ENCODE results near the gene FAM180B. TPM values are rescaled to one million over a fixed set of nuclear protein-coding genes. Genes with fewer than 3 reads are reported as not detected.
"Not testable (repeated sequence)": the region's sequence is repeated elsewhere in the genome, so short reads cannot be mapped to it uniquely, and the experiment has no call there.

The FAM180B gene
- total and polyA plus RNA-seq, 2 donors (not counting 1 experiment from before 2014, with no cell fraction given), result not detected

DNA sequence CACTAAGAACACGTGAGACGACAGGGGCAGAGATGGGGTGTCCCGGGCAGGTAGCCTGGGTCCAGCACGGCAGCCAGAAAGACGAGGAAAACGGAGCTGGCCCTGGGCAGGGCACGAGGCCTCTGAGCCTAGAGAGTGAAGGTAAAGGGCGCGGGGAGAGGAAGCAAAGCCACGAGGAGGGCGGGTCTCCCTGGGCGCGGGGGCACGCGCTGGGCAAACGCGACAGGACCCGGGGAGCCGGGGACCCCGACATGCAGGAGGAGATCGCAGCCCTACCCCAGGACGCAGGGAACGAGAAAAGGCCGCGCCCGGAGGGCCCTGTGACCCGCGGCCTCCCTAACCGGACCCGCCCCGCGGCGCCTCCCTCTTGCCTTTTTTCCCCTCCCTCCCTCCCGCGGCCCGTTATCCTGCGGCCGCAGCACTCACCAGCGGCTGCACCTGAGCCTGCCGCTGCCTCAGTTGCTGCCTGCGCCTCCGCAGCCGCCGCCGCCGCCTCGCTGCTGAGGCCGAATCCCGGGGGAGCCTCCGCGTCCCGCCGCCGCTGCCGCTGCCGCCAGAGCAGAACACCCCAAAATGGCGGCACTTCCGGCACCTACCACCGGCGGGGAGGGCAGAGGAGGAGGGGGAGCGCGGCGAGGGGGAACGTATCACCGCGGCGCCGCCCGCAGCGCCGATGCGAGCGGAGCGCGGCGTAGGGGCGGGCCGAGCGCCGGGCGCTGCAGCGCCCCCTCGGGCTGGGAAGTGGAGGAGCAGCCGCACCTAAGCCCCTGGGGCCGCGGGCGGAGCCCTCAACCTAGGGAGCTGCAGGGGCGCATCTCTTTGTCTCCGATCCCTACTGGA, 33.7 kb upstream of the FAM180B start, which contains the start of gene CELF1:
Gene CELF1, minus strand, starts transcription at position 567 of the 840 bp plus-strand sequence. CDS start 53,609 bp downstream, outside the sequence.
- Histone ChIP-seq H3K4me2 (ENCODE audit: extremely low read depth, insufficient read depth, low read length) (peak within 1 kb of the TSS; percentile 90), H3K36me3 (ENCODE audit: control insufficient read depth, insufficient read depth, low read length) (no peaks in the 10 kb centered on the region), H3K9me3 (ENCODE audit: control insufficient read depth, insufficient read depth, low read depth, low read length) (no peaks in the 10 kb centered on the region), H4K20me1 (ENCODE audit: control insufficient read depth, extremely low read depth, insufficient read depth, low read length) (no peaks in the 10 kb centered on the region), H3K79me2 (ENCODE audit: control insufficient read depth, insufficient read depth, low read length) (peaks cover 50% of the 10 kb centered on the region), H3K4me3 (replicated peaks in 1 of 4; ENCODE audit: control extremely low read depth in 1 of 4, insufficient read depth in 1 of 4, low read depth in 3 of 4, low read length in 4 of 4) (peak within 1 kb of the TSS; percentile 69 to 100 (median 89)), H3K9ac (ENCODE audit: insufficient read depth, low read length) (peak within 1 kb of the TSS; percentile 88), H3K27ac (ENCODE audit: insufficient read depth, low read length) (peak within 1 kb of the TSS; percentile 96), H2AFZ (ENCODE audit: low read length) (peak within 1 kb of the TSS; percentile 63), H3K4me1 (ENCODE audit: control insufficient read depth, extremely low read depth, insufficient read depth, low read length) (peaks cover 3% of the 10 kb centered on the region), H3K27me3 (ENCODE audit: control insufficient read depth, insufficient read depth, low read length) (no peaks in the 10 kb centered on the region)
- peak; percentile 82 to 83 for DNase-seq (ENCODE audit: low read depth in 2 of 2)
- TF ChIP-seq, protein P1, sequence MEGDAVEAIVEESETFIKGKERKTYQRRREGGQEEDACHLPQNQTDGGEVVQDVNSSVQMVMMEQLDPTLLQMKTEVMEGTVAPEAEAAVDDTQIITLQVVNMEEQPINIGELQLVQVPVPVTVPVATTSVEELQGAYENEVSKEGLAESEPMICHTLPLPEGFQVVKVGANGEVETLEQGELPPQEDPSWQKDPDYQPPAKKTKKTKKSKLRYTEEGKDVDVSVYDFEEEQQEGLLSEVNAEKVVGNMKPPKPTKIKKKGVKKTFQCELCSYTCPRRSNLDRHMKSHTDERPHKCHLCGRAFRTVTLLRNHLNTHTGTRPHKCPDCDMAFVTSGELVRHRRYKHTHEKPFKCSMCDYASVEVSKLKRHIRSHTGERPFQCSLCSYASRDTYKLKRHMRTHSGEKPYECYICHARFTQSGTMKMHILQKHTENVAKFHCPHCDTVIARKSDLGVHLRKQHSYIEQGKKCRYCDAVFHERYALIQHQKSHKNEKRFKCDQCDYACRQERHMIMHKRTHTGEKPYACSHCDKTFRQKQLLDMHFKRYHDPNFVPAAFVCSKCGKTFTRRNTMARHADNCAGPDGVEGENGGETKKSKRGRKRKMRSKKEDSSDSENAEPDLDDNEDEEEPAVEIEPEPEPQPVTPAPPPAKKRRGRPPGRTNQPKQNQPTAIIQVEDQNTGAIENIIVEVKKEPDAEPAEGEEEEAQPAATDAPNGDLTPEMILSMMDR (conservative IDR thresholded peaks at IDR 0.05 in 1 of 2, IDR thresholded peaks at IDR 0.05 in 1 of 2; ENCODE audit: low read depth in 1 of 2, low read length in 2 of 2), result peak; percentile 39 to 73
- no peak for TF ChIP-seq EZH2 (IDR thresholded peaks at IDR 0.05; ENCODE audit: low read length, missing control alignments)

DNA sequence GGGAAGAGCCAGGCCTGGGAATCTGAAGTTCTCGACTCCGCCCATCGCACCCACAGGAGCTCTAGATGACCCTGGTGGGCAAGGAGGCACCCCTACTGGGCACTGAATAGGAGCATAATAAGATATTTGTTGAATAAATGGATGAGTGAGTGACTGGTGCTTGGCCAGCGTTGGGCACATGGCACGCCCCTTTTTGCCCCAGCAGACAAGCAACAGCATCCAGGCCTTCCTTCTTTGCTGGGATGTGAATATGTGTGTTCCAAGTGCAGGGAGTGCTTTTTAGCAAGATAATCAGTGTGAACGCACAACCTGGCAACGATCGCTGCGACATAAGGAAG, 33.1 kb upstream of the FAM180B start:
- Histone ChIP-seq H3K9ac (ENCODE audit: insufficient read depth, low read length) (no peak overlapping the region), H3K27me3 (ENCODE audit: control insufficient read depth, insufficient read depth, low read length) (no peaks in the 10 kb centered on the region)

DNA sequence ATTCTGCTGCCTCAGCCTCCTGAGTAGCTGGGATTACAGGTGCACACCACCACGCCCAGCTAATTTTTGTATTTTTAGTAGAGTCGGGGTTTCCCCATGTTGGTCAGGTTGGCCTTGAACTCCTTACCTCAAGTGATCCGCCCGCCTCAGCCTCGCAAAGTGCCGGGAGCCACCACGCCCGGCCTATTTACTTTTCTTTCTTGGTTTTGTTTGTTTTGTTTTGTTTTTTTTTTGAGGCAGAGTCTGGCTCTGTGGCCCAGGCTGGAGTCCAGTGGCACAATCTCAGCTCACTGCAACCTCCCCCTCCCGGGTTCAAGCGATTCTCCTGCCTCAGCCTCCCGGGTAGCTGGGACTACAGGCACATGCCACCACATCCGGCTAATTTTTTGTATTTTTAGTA, 29.5 kb upstream of the FAM180B start:
- not testable (repeated sequence) for H2AFZ ChIP-seq (ENCODE audit: low read length); H4K20me1 ChIP-seq (ENCODE audit: control insufficient read depth, extremely low read depth, insufficient read depth, low read length); H3K9ac ChIP-seq (ENCODE audit: insufficient read depth, low read length); H3K79me2 ChIP-seq (ENCODE audit: control insufficient read depth, insufficient read depth, low read length); H3K27ac ChIP-seq (ENCODE audit: insufficient read depth, low read length); H3K27me3 ChIP-seq (ENCODE audit: control insufficient read depth, insufficient read depth, low read length); H3K4me1 ChIP-seq (ENCODE audit: control insufficient read depth, extremely low read depth, insufficient read depth, low read length); DNase-seq (ENCODE audit: low read depth in 2 of 2); H3K9me3 ChIP-seq (ENCODE audit: control insufficient read depth, insufficient read depth, low read depth, low read length); H3K4me2 ChIP-seq (ENCODE audit: extremely low read depth, insufficient read depth, low read length); H3K36me3 ChIP-seq (ENCODE audit: control insufficient read depth, insufficient read depth, low read length); H3K4me3 ChIP-seq (replicated peaks in 1 of 4; ENCODE audit: control extremely low read depth in 1 of 4, insufficient read depth in 1 of 4, low read depth in 3 of 4, low read length in 4 of 4)

More for the DNA sequence above, 33.1 kb upstream of the FAM180B start:
- Histone ChIP-seq H3K36me3 (ENCODE audit: control insufficient read depth, insufficient read depth, low read length) (no peaks in the 10 kb centered on the region), H2AFZ (ENCODE audit: low read length) (peak overlapping the region; percentile 63), H3K79me2 (ENCODE audit: control insufficient read depth, insufficient read depth, low read length) (peaks cover 44% of the 10 kb centered on the region), H3K9me3 (ENCODE audit: control insufficient read depth, insufficient read depth, low read depth, low read length) (no peaks in the 10 kb centered on the region), H3K4me2 (ENCODE audit: extremely low read depth, insufficient read depth, low read length) (peak overlapping the region; percentile 71), H3K4me3 (replicated peaks in 1 of 4; ENCODE audit: control extremely low read depth in 1 of 4, insufficient read depth in 1 of 4, low read depth in 3 of 4, low read length in 4 of 4) (peak overlapping the region; percentile 41 to 97 (median 70)), H3K27ac (ENCODE audit: insufficient read depth, low read length) (peak overlapping the region; percentile 9), H3K4me1 (ENCODE audit: control insufficient read depth, extremely low read depth, insufficient read depth, low read length) (peaks cover 3% of the 10 kb centered on the region), H4K20me1 (ENCODE audit: control insufficient read depth, extremely low read depth, insufficient read depth, low read length) (no peaks in the 10 kb centered on the region)
- DNase-seq (ENCODE audit: low read depth in 2 of 2), result no peak
- TF ChIP-seq EZH2 (IDR thresholded peaks at IDR 0.05; ENCODE audit: low read length, missing control alignments), result no peak
- TF ChIP-seq, protein P1 (conservative IDR thresholded peaks at IDR 0.05 in 1 of 2, IDR thresholded peaks at IDR 0.05 in 1 of 2; ENCODE audit: low read depth in 1 of 2, low read length in 2 of 2), result no peak
